GM12878 (cell line): ENCODE measurements around the gene OLFML3. TPM values are rescaled to one million over a fixed set of nuclear protein-coding genes. Genes with fewer than 3 reads are reported as not detected.

Experiments used
- ATAC-seq: fragments of 200-7000 bp; cut with Tn5 transposase; 3 replicates; pipeline ENCODE4 v1.9.1; 2020; ENCODE audit warnings: mild to moderate bottlenecking, moderate library complexity
- BruUV-seq: library from RNA; stranded (reverse); fragments of 400-500 nt; replicated peaks from 2 replicates; lab custom pipeline; 2021; lab: Mats Ljungman, UMichigan
- CTCF ChIA-PET: fragments of 300-600 bp; sonication (Branson Sonifier 250); formaldehyde crosslinking; extraction: SDS; loops from one replicate; lab custom pipeline; 2021; ENCODE audit warnings: inconsistent platforms; lab: Yijun Ruan, JAX
- POLR2A ChIA-PET: fragments of 350-600 bp; formaldehyde crosslinking; extraction: SDS; loops from one replicate; lab custom pipeline; 2021; ENCODE audit warnings: inconsistent platforms; lab: Charles Lee
- RAD21 ChIA-PET: fragments of 300-600 bp; sonication (Branson Sonifier 250); formaldehyde crosslinking; loops from one replicate; lab custom pipeline; 2023; ENCODE audit warnings: antibody characterized with exemption; ENCODE audit not compliant: unreplicated experiment; lab: Charles Lee
- SMC1A ChIA-PET: fragments of 300-600 bp; sonication (Branson Sonifier 250); formaldehyde crosslinking; loops from one replicate; lab custom pipeline; 2023; ENCODE audit not compliant: unreplicated experiment, uncharacterized antibody; lab: Charles Lee
- DNase-seq: peaks from one replicate; pipeline ENCODE4 v3.0.0-alpha.2; 2011; ENCODE audit warnings: low read depth, low spot score
- FAIRE-seq: peaks from 3 replicates; lab custom pipeline; 2011; peaks lifted over from hg19 to GRCh38; lab: Jason Lieb, UNC
- H2AFZ ChIP-seq: 2 replicates; pipeline ENCODE4 v1.6.0; 2011; ENCODE audit warnings: low read depth, low read length, control low read depth; ENCODE audit not compliant: control insufficient read depth
- H3K27ac ChIP-seq: 2 replicates; pipeline ENCODE4 v1.5.1; 2011; ENCODE audit warnings: control low read depth; ENCODE audit not compliant: control insufficient read depth, insufficient read depth
- H3K27me3 ChIP-seq, 2 experiments: replicated peaks in 1 of 2; 2 replicates each; pipeline versions ENCODE4 v1.6.0 to v1.6.1; 2011; ENCODE audit warnings: low read length in 1 of 2; ENCODE audit not compliant: control insufficient read depth in 2 of 2, insufficient read depth in 2 of 2
- H3K36me3 ChIP-seq, 2 experiments: 2 replicates each; pipeline ENCODE4 v1.5.1; 2011; ENCODE audit warnings: low read length in 1 of 2; ENCODE audit not compliant: control insufficient read depth in 2 of 2, insufficient read depth in 2 of 2
- H3K4me1 ChIP-seq: 2 replicates; pipeline ENCODE4 v1.6.1; 2011; ENCODE audit warnings: mild to moderate bottlenecking, low read length, moderate library complexity, mixed read lengths; ENCODE audit not compliant: control insufficient read depth, insufficient read depth
- H3K4me2 ChIP-seq: 2 replicates; pipeline ENCODE4 v1.6.0; 2011; ENCODE audit warnings: control low read depth; ENCODE audit not compliant: control insufficient read depth, insufficient read depth
- H3K4me3 ChIP-seq: fragments of 200-600 bp; sonication (generic); 2 replicates; pipeline ENCODE4 v1.5.1; 2016
- H3K79me2 ChIP-seq: 2 replicates; pipeline ENCODE4 v1.6.0; 2011; ENCODE audit warnings: low read length; ENCODE audit not compliant: control insufficient read depth, insufficient read depth
- H3K9ac ChIP-seq: 2 replicates; pipeline ENCODE4 v1.8.0; 2011; ENCODE audit warnings: low read length, control low read depth, mixed read lengths; ENCODE audit not compliant: control insufficient read depth, insufficient read depth
- H3K9me3 ChIP-seq: replicated peaks from 3 replicates; pipeline ENCODE4 v1.5.1; 2011; ENCODE audit warnings: mild to moderate bottlenecking, low read length; ENCODE audit not compliant: control insufficient read depth, insufficient read depth
- H4K20me1 ChIP-seq: 2 replicates; pipeline ENCODE4 v1.6.0; 2011; ENCODE audit not compliant: control insufficient read depth, insufficient read depth
- EZH2 ChIP-seq: IDR thresholded peaks from 2 replicates; pipeline ENCODE4 v1.6.1; 2012; ENCODE audit warnings: low read depth, mild to moderate bottlenecking, control low read depth, inconsistent platforms, low read length, borderline replicate concordance; ENCODE audit not compliant: control insufficient read depth
- FOS ChIP-seq: IDR thresholded peaks from 3 replicates; pipeline ENCODE4 v1.6.1; 2011; ENCODE audit warnings: borderline replicate concordance; ENCODE audit not compliant: insufficient read length; ENCODE audit errors: extremely low read depth
- GABPA ChIP-seq: IDR thresholded peaks from 2 replicates; pipeline ENCODE4 v1.6.1; 2014; ENCODE audit warnings: antibody characterized with exemption, low read depth, mild to moderate bottlenecking, inconsistent platforms
- JUND ChIP-seq: IDR thresholded peaks from 2 replicates; pipeline ENCODE4 v1.6.1; 2012; ENCODE audit warnings: low read depth, mild to moderate bottlenecking, low read length, improper control_type of control experiment, moderate library complexity
- MAX ChIP-seq: IDR thresholded peaks from 2 replicates; pipeline ENCODE4 v1.6.1; 2012; ENCODE audit warnings: low read depth, low read length, improper control_type of control experiment
- RBBP5 ChIP-seq: fragments of 200-600 bp; sonication (generic); conservative IDR thresholded peaks from 2 replicates; pipeline ENCODE4 v1.6.1; 2016
- TAF1 ChIP-seq: IDR thresholded peaks from 2 replicates; pipeline ENCODE4 v1.6.1; 2011; ENCODE audit warnings: mild to moderate bottlenecking, low read depth, low read length, borderline replicate concordance
- TCF12 ChIP-seq: IDR thresholded peaks from 2 replicates; pipeline ENCODE4 v1.6.1; 2011; ENCODE audit warnings: low read depth, mild to moderate bottlenecking, low read length
- TCF3 ChIP-seq: IDR thresholded peaks from 2 replicates; pipeline ENCODE4 v1.6.1; 2012; ENCODE audit warnings: low read depth, mild to moderate bottlenecking, low read length, borderline replicate concordance; ENCODE audit not compliant: insufficient read depth
- in situ Hi-C: fragments of 300-500 bp; cut with MboI; formaldehyde crosslinking; loops from 9 replicates; pipeline ENCODE4 v1.14.3; 2018; ENCODE audit warnings: mixed read lengths
- intact Hi-C: fragments of 100-400 bp; cut with micrococcal nuclease; formaldehyde crosslinking; loops from one replicate; pipeline ENCODE4 v1.14.2; 2022; ENCODE audit not compliant: unreplicated experiment
- polyA plus RNA-seq, 11 experiments: library from polyadenylated mRNA; depleted of rRNA in 4 of 11; unstranded in 6 of 11; stranded (reverse) in 5 of 11; fragments of >200 nt; fragmentation: Nextera tagmentation in 4 of 11; fragmentation: Illumina TruSeq in 1 of 11; extraction: Ambion mirVana in 4 of 11; extraction: Trizol in 1 of 11; gene quantifications; 1 replicate in 1 of 11; 2 replicates in 10 of 11; pipeline versions ENCODE4 v1.2.1 to v1.2.3, GENCODE V29; 2011 to 2016; ENCODE audit warnings: inconsistent platforms in 2 of 11, missing spikeins in 2 of 11, low read depth in 1 of 11
- total RNA-seq, 4 experiments: library from RNA; depleted of rRNA in 3 of 4; stranded (reverse); fragments of >200 nt in 3 of 4; fragmentation: Illumina TruSeq in 1 of 4; extraction: Trizol in 1 of 4; gene quantifications; 2 replicates each; pipeline versions ENCODE4 v1.2.1 to v1.2.3, GENCODE V29; 2013 to 2021
- TF ChIP-seq, protein P1 (sequence below): IDR thresholded peaks from 2 replicates; pipeline ENCODE4 v1.6.1; 2012; ENCODE audit warnings: improper control_type of control experiment, low read depth, low read length; ENCODE audit not compliant: insufficient replicate concordance
- TF ChIP-seq, protein P2 (sequence below): fragments of 450-650 bp; IDR thresholded peaks from 2 replicates; pipeline ENCODE4 v1.6.1; 2016; ENCODE audit warnings: mild to moderate bottlenecking

Gene OLFML3
- total and polyA plus RNA-seq, 10 of the 15 experiments (the other 5 are each of a cell fraction or from before 2014, with no cell fraction given), result 0.03 TPM; not detected in 9

GRCh38 chr1:113941245-113941559 is 38.1 kb upstream of the OLFML3 start (continued):
- TF ChIP-seq, protein P1, sequence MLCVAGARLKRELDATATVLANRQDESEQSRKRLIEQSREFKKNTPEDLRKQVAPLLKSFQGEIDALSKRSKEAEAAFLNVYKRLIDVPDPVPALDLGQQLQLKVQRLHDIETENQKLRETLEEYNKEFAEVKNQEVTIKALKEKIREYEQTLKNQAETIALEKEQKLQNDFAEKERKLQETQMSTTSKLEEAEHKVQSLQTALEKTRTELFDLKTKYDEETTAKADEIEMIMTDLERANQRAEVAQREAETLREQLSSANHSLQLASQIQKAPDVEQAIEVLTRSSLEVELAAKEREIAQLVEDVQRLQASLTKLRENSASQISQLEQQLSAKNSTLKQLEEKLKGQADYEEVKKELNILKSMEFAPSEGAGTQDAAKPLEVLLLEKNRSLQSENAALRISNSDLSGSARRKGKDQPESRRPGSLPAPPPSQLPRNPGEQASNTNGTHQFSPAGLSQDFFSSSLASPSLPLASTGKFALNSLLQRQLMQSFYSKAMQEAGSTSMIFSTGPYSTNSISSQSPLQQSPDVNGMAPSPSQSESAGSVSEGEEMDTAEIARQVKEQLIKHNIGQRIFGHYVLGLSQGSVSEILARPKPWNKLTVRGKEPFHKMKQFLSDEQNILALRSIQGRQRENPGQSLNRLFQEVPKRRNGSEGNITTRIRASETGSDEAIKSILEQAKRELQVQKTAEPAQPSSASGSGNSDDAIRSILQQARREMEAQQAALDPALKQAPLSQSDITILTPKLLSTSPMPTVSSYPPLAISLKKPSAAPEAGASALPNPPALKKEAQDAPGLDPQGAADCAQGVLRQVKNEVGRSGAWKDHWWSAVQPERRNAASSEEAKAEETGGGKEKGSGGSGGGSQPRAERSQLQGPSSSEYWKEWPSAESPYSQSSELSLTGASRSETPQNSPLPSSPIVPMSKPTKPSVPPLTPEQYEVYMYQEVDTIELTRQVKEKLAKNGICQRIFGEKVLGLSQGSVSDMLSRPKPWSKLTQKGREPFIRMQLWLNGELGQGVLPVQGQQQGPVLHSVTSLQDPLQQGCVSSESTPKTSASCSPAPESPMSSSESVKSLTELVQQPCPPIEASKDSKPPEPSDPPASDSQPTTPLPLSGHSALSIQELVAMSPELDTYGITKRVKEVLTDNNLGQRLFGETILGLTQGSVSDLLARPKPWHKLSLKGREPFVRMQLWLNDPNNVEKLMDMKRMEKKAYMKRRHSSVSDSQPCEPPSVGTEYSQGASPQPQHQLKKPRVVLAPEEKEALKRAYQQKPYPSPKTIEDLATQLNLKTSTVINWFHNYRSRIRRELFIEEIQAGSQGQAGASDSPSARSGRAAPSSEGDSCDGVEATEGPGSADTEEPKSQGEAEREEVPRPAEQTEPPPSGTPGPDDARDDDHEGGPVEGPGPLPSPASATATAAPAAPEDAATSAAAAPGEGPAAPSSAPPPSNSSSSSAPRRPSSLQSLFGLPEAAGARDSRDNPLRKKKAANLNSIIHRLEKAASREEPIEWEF, result no peak
- TF ChIP-seq GABPA (no peak), MAX (no peak)
- TF ChIP-seq, protein P2, sequence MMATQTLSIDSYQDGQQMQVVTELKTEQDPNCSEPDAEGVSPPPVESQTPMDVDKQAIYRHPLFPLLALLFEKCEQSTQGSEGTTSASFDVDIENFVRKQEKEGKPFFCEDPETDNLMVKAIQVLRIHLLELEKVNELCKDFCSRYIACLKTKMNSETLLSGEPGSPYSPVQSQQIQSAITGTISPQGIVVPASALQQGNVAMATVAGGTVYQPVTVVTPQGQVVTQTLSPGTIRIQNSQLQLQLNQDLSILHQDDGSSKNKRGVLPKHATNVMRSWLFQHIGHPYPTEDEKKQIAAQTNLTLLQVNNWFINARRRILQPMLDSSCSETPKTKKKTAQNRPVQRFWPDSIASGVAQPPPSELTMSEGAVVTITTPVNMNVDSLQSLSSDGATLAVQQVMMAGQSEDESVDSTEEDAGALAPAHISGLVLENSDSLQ, result no peak; the same call in 1 of the 2 replicates

GRCh38 chr1:113942527-113942926 is 36.7 kb upstream of the OLFML3 start:
- SMC1A ChIA-PET, result interaction anchor here (0.6 to 1.3 kb wide), 2 partner anchors 9 to 12 kb away, joined by 3 to 6 read pairs; no protein-coding TSS in a partner anchor
- Histone ChIP-seq H2AFZ (no peak overlapping the region), H3K4me3 (no peak overlapping the region), H3K27me3 (no peaks in the 10 kb centered on the region), H3K9me3 (peaks cover 7% of the 10 kb centered on the region), H3K79me2 (peaks cover 59% of the 10 kb centered on the region), H3K27ac (no peak overlapping the region), H4K20me1 (no peaks in the 10 kb centered on the region), H3K36me3 (peaks cover 6 to 8% of the 10 kb centered on the region in 2 experiments; a peak in 3 of 4 replicates), H3K4me1 (peaks cover 35% of the 10 kb centered on the region), H3K4me2 (no peak overlapping the region), H3K9ac (no peak overlapping the region)
- POLR2A ChIA-PET, result interaction anchor here (1.2 kb wide), 2 partner anchors 9 to 153 kb away, joined by 3 to 4 read pairs; no protein-coding TSS in a partner anchor
- ATAC-seq, result no peak
- DNase-seq, result no peak
- RAD21 ChIA-PET, result interaction anchor here (4.8 kb wide), 1 partner anchor 12 kb away, joined by 33 read pairs; the partner anchor contains the start of gene HIPK1
- FAIRE-seq, result no peak
- in situ Hi-C loops, result no loop called here
- intact Hi-C loops, result loop anchor here (5.0 kb wide), 1 partner anchor 85 kb away; no protein-coding TSS in a partner anchor
- no TSS peak for BruUV-seq
- CTCF ChIA-PET, result interaction anchor here (5.3 kb wide), 1 partner anchor 12 kb away, joined by 36 read pairs; the partner anchor contains the start of gene HIPK1
- no peak for TF ChIP-seq TCF3
- TF ChIP-seq JUND, result no peak
- no peak for TF ChIP-seq FOS
- TF ChIP-seq GABPA, result no peak
- no peak for TF ChIP-seq EZH2
- TF ChIP-seq TAF1, result no peak
- TF ChIP-seq RBBP5, result no peak
- TF ChIP-seq TCF12, result no peak
